Hepatic stellate cell (primary cell): ENCODE data around the gene GPSM3.

Experiments used
- DNase-seq: peaks from one replicate; pipeline ENCODE4 v3.0.0; 2011; ENCODE audit warnings: low spot score

Gene GPSM3

DNA sequence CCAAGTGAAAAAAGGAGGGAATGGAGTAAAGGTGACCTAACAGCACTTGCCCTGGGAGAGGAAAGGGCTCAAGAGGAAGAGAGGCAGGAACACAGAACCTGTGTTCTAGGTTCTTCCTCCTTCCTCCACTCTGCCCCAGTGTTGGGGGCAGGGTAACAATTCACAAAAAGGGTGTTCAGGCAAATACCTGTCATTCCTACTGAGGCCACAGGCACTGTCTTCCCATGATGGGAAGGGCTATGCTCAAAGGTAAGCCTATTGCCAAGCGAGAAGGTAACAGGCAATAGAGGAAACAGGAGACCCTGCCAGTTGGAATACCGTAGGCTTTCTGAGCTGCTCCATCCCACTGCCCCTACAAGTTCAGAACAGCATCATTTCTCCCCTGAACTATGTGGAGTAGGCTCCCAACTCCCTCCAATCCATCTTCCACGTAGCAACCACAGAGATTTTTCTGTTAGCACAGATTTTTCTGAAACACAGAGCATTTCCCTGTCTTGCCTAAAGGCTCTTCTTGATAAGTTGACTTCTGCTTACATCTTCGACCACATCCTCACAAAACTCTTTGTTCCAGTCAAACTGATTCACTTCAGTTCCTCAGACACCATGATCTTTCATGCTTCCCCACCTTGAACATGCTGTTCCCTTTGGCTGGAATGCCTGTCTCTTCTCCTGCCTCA lies 19.3 kb downstream of the GPSM3 start:
- no peak for DNase-seq

- no peak for DNase-seq
Observed at GRCh38 chr6:32171234-32171633, 21.2 kb downstream of the GPSM3 start.

DNA sequence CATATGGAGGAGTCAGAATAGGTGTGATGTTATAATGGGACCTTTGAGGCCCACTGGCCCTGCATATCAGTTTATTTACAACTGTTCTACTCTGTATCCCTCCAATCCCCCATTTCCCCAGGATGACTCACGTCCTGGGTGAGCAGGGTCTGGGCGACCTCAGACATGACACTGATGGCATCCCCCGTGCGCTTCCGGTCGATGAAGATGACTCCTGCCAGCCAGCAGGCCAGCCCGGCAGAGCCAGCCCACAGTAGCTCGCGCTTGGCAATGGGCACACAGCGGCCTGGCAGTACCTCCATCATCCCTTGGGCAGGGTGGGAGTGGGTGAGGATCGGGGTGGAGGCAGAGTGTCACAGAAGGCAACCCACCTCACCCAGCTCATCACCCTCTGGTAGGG lies 22.1 kb downstream of the GPSM3 start:
- no peak for DNase-seq

DNA sequence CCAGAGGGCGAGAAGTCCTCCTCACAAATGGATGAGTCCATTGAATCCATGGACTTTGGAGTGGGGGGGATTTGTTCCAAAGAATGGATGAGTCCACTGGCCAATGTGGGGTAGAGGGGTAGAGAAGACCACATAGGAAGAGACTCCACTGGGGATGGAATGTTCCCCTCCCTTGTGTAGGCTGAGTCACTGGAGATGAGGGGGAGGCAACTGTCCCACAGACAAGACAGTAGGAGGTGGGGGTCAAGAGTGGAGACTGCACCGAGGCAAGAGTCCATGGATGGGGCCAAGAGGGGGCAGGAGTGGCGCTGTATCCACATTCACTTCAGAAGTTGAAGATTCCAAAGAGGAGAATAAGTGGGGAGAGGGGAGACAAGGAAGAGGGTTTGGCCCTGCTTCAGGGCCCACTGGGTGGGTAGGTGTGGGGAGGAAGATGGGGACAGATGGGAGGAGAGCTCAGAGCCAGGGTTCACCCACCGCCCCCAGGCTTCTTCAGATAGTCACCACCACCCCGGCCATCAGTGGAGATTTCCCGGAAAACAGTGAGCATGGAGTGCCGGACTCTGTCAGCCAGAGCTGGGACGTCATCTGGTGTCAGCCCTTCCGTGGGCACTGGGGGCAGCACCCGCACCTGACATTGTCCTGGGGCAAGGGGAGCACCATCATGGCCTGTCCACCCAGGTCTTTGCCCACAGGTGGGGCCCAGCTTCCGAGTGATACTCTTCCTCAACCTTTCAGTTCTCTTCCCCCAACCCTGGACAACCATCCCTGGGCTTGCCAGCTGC lies 23.4 kb downstream of the GPSM3 start:
- no peak for DNase-seq

GRCh38 chr6:32168350-32168749 lies 24.1 kb downstream of the GPSM3 start:
- no peak for DNase-seq

GRCh38 chr6:32167761-32168262 lies 24.6 kb downstream of the GPSM3 start:
- DNase-seq = no peak

- DNase-seq = no peak
Observed at GRCh38 chr6:32167154-32167760, 25.2 kb downstream of the GPSM3 start.

DNA sequence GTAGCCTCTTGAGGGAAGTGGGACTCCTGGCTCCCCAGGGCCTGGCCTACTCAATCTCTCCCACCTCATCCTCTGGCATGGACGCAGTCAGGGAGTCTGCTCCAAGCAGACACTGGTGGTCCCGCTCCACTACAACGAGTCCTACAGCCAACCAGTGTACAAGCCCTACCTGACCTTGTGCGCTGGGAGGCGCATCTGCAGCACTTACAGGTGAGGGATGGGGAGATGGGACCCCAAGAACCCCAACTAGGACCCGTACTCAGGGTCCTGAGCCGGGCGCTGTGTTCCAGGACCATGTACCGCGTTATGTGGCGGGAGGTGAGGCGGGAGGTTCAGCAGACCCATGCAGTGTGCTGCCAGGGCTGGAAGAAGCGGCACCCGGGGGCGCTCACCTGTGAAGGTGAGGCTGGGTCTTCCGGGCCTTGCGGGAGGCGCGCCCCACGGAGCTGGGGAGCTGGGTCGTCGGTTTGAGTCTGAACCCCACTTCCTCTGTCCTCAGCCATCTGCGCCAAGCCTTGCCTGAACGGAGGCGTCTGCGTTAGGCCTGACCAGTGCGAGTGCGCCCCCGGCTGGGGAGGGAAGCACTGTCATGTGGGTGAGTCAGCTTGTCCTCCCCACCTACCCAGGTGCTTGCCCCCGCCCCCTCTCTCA lies 25.9 kb downstream of the GPSM3 start:
- DNase-seq = no peak

DNA sequence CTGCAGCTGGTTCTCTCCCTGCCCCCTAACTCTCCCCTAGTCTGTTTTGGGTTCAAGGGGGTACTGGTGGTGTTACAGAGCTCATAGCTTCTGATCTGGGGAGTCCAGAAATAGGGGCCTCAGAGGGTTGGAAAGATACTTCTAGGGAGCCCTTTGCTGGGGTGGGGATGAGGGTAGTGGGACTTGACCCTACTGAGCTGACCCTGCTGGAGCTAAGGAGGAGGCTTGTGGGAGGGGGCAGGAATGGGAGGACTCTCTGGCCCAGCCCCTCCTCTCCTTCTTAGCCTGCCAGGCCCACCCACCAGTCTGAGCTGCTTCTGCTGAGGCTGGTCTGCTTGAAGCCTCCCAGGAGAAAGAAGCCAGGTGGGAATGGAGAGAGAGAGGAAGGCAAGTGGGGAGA lies 28.1 kb downstream of the GPSM3 start, which contains the start of gene EGFL8:
Gene EGFL8 (plus strand): TSS at position 301 of the 400 bp plus-strand sequence. CDS start 1,571 bp downstream, outside the sequence.
- no peak for DNase-seq

DNA sequence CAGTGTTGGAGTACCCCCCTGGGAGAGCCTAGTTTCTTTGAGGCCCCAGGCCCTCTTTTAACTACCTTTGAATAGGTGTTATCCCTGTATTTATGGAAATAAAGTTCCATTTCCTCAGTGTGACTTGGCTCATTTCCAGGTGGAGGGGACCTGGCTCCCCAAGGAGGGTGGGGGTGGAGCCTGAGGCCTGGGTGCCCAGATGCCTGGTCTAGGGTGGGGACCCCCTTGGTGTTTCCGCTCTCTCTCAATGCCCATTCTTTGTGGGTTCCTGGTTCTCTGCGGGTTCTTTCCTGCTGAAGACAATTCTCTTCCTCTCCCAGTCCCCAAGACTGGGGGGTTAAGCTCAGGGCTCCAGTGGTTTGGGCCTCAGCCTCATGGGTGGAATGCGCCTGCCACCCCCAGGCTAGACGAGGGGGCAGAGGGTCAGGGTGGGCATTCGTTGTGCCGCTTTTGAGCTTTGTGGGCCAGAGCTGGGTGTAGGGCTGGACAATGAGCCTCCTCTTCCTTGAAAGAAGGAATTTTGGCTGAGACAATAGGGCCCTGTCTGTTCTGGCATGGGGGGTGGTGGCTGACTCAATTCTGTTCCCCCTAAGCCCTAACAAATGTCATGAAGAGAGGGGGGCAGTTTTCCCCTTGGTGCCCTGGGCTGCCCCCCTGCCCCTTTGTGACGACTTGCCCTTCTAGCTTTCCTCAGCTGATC lies 28.7 kb downstream of the GPSM3 start:
- DNase-seq = no peak

DNA sequence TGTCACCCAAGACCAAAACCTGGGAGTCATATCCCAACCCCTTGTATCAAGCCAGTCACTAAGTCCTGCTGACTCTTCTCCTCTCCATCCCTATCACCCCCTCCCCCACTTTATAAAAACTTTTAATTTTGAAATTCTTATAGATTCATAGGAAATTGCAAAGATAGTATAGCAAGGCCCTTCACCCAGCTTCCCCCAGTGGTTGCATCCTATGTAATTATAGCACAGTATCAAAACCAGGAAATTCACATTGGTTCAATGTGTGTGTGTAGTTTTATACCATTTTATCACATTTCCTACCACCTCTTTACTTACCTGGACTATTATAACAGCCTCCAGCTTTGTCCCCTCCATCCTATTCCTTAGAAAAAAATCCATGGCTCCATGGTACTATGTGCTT lies 34.4 kb downstream of the GPSM3 start:
- no peak for DNase-seq

GRCh38 chr6:32156891-32157290 lies 35.6 kb downstream of the GPSM3 start:
- DNase-seq = no peak

- peak; percentile 72 for DNase-seq
Observed at GRCh38 chr6:32154514-32155161, 37.8 kb downstream of the GPSM3 start.

DNA sequence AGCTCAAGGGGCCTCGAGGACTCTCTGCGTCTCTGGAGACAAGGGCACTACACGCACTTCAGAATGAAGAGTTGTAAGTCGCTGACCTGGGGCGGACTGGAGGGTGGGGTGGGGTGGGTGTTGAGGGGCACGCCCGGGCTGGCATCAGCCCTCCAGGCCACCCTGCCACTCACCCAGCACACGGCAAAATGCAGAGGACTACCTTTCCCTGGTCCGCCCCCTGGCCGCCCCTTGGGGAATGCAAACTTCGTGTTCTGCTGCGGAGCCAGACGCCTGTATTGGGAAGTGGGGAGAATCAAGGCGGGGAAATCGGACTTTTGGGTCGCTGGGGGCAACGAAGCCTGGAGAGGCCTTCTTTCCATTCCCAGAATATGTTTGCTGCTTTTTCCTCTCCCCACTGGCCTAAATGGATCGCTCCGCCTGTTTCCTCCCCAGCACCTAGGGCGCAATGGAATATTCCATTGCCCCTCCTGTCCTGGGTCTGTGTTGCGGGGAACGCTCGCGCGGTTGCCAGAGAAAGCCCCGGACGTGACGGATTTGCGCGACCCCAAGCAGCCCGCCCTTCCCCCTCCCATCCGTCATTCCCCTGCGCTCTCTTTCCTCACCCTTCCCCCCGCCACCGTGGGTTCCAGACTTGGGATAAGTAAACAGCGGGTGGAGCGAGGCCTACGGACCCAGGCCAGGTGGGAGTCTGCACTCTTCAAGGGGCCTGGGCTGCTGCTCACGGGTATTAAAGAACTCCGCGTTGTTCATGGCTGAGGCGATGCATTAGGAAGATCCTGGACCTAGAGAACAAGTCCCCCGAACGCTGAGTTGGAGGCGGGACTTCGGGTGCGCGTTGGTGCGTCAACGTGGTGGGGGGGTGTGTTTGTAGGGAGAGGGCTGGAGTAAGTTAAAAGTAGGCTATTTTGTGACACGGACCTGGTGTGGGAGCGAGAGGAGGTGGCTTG lies 38.6 kb downstream of the GPSM3 start, which contains the start of gene PPT2:
Gene PPT2 (plus strand): TSS at position 578 of the 950 bp plus-strand sequence. CDS start 454 bp downstream, outside the sequence.
- DNase-seq = peak; percentile 91

GRCh38 chr6:32152769-32153563 lies 39.5 kb downstream of the GPSM3 start:
- peak; percentile 61 for DNase-seq

GRCh38 chr6:32151863-32152768 lies 40.3 kb downstream of the GPSM3 start, which contains the start of gene PRRT1:
TSS of gene PRRT1 (minus strand) at chr6:32151939. CDS start at chr6:32151827, 112 bp downstream.
- no peak for DNase-seq

DNA sequence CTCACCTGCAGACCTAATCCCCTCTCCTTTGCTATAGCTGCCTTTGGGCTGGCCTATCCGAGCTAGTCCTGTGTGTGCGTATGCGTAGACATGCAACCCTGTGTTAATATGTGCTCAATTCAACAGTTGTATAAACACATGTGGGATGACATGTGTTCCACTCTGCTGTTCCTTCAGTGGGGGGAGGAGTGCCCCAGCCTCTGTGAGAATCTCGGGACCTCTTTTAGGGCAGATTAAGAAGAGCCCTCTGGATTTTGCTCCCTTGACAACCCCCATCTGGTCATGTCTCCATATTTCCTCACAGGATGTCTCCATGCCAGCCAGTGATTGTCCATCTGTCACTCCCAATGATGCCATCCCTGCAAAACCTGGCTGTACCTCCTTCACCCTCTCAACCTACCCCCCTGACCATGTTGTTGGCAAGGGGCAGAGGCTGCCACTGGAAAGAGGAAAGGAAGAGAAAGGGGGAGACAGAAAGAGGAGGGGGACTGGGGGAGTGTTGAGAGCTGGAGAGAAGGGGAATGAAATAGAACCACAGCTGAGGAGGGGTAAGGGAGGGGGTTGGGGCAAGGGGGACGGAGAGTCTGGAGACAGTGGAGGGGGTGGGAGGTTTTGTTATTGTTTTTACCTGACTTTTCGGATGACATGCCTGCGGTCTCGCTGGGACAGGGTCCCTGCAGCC lies 41.1 kb downstream of the GPSM3 start:
- DNase-seq = no peak
